ENCODE data around the gene MSANTD3.
A peak's percentile ranks its signal among the peaks of the same experiment; 100 is the strongest.

MSANTD3 gene

DNA sequence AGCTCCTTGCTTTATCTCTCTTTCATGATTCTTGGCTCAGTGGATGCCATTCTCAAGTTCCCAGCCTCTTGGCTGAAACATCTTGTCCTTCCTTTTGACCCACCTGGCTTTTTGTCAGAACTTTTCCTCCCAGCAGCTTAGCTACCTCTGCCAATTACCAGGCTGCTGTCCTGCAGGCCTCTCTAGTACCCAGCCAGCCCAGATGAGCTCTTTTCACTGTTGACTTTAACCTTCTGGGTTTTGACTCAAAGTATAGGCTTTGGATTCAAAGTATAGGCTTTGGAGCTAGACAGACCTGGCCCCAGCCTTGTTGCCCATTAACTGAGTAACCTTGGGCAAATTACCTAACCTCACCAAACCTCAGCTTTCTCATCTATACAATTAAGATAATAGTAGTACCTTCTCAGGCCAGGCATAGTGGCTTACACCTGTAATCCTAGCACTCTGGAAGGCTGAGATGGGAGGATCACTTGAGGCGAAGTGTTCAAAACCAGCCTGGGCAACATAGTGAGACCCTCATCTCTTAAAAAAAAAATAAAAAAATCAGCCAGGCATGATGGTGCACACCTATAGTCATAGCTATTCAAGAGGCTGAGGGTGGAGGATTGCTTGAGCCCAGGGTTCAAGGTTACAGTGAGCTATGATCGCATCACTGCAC lies 39.4 kb downstream of the MSANTD3 start:
- no peak overlapping the region for H2AFZ ChIP-seq (ENCODE audit: low read length)
- DNase-seq = no peak
- no peak overlapping the region for H3K4me2 ChIP-seq (ENCODE audit: low read depth, low read length)
- no peaks in the 10 kb centered on the region for H3F3A ChIP-seq (ENCODE audit: insufficient read depth, low read length)
- H3K27ac ChIP-seq (ENCODE audit: low read length) = no peak overlapping the region
- no peak for TF ChIP-seq EZH2 (optimal IDR thresholded peaks at IDR 0.05; ENCODE audit: low read depth, low read length)
- TF ChIP-seq, protein P1, sequence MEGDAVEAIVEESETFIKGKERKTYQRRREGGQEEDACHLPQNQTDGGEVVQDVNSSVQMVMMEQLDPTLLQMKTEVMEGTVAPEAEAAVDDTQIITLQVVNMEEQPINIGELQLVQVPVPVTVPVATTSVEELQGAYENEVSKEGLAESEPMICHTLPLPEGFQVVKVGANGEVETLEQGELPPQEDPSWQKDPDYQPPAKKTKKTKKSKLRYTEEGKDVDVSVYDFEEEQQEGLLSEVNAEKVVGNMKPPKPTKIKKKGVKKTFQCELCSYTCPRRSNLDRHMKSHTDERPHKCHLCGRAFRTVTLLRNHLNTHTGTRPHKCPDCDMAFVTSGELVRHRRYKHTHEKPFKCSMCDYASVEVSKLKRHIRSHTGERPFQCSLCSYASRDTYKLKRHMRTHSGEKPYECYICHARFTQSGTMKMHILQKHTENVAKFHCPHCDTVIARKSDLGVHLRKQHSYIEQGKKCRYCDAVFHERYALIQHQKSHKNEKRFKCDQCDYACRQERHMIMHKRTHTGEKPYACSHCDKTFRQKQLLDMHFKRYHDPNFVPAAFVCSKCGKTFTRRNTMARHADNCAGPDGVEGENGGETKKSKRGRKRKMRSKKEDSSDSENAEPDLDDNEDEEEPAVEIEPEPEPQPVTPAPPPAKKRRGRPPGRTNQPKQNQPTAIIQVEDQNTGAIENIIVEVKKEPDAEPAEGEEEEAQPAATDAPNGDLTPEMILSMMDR (IDR thresholded peaks at IDR 0.05; ENCODE audit: low read length) = no peak
- no peak for TF ChIP-seq EZH2phosphoT487 (IDR thresholded peaks at IDR 0.05; ENCODE audit: low read length)
- H3K4me1 ChIP-seq (ENCODE audit: low read length) = no peaks in the 10 kb centered on the region
- no peaks in the 10 kb centered on the region for H3K9me2 ChIP-seq (replicated peaks; ENCODE audit: insufficient read depth, low read length)
- H3K27me3 ChIP-seq (replicated peaks; ENCODE audit: insufficient read depth, low read length) = no peaks in the 10 kb centered on the region
- H3K4me3 ChIP-seq (ENCODE audit: low read length) = no peak overlapping the region
- H3K36me3 ChIP-seq (replicated peaks; ENCODE audit: insufficient read depth, low read length) = no peaks in the 10 kb centered on the region
- no peaks in the 10 kb centered on the region for H3K9me3 ChIP-seq (replicated peaks; ENCODE audit: insufficient read depth, low read length)
- H3K79me2 ChIP-seq (ENCODE audit: low read length) = no peaks in the 10 kb centered on the region
- H4K20me1 ChIP-seq (ENCODE audit: insufficient read depth, low read length) = no peaks in the 10 kb centered on the region
- H3K9ac ChIP-seq (ENCODE audit: low read length) = no peak overlapping the region

DNA sequence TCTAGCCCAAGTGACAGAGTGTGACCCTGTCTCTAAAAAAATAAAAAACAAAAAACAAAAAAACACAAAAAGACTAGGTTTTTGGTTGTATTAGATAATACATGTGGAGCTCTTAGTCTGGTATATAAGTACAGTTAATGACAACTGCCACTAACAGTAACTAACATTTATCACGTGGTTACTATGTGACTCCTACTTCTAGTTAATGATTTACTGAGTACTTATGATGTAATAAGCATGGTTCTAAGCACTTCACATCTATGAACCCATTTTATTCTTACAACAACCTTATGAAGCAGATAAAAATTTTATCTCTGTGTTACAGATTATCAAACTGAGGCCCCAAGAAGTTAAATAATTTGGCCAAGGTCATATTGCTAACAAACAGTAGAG lies 39.9 kb downstream of the MSANTD3 start:
- Histone ChIP-seq H3F3A (ENCODE audit: insufficient read depth, low read length) (no peaks in the 10 kb centered on the region), H3K9me2 (replicated peaks; ENCODE audit: insufficient read depth, low read length) (no peaks in the 10 kb centered on the region), H3K9ac (ENCODE audit: low read length) (no peak overlapping the region), H3K4me2 (ENCODE audit: low read depth, low read length) (no peak overlapping the region), H3K27ac (ENCODE audit: low read length) (no peak overlapping the region), H3K79me2 (ENCODE audit: low read length) (no peaks in the 10 kb centered on the region), H3K4me3 (ENCODE audit: low read length) (no peak overlapping the region), H3K27me3 (replicated peaks; ENCODE audit: insufficient read depth, low read length) (no peaks in the 10 kb centered on the region), H3K4me1 (ENCODE audit: low read length) (no peaks in the 10 kb centered on the region), H2AFZ (ENCODE audit: low read length) (no peak overlapping the region), H3K36me3 (replicated peaks; ENCODE audit: insufficient read depth, low read length) (no peaks in the 10 kb centered on the region), H3K9me3 (replicated peaks; ENCODE audit: insufficient read depth, low read length) (no peaks in the 10 kb centered on the region), H4K20me1 (ENCODE audit: insufficient read depth, low read length) (no peaks in the 10 kb centered on the region)
- DNase-seq = no peak
- TF ChIP-seq EZH2 (optimal IDR thresholded peaks at IDR 0.05; ENCODE audit: low read depth, low read length) (no peak), EZH2phosphoT487 (IDR thresholded peaks at IDR 0.05; ENCODE audit: low read length) (no peak)
- TF ChIP-seq, protein P1 (IDR thresholded peaks at IDR 0.05; ENCODE audit: low read length) = no peak

- no peaks in the 10 kb centered on the region for H3K9me3 ChIP-seq (replicated peaks; ENCODE audit: insufficient read depth, low read length)
- H3K4me1 ChIP-seq (ENCODE audit: low read length) = no peaks in the 10 kb centered on the region
- no peaks in the 10 kb centered on the region for H4K20me1 ChIP-seq (ENCODE audit: insufficient read depth, low read length)
- H3K4me3 ChIP-seq (ENCODE audit: low read length) = no peak overlapping the region
- no peak overlapping the region for H3K9ac ChIP-seq (ENCODE audit: low read length)
- TF ChIP-seq EZH2phosphoT487 (IDR thresholded peaks at IDR 0.05; ENCODE audit: low read length) = no peak
- no peaks in the 10 kb centered on the region for H3K36me3 ChIP-seq (replicated peaks; ENCODE audit: insufficient read depth, low read length)
- H3K9me2 ChIP-seq (replicated peaks; ENCODE audit: insufficient read depth, low read length) = no peaks in the 10 kb centered on the region
- no peak overlapping the region for H2AFZ ChIP-seq (ENCODE audit: low read length)
- H3K27me3 ChIP-seq (replicated peaks; ENCODE audit: insufficient read depth, low read length) = no peaks in the 10 kb centered on the region
- H3F3A ChIP-seq (ENCODE audit: insufficient read depth, low read length) = no peaks in the 10 kb centered on the region
- no peak overlapping the region for H3K27ac ChIP-seq (ENCODE audit: low read length)
- no peaks in the 10 kb centered on the region for H3K79me2 ChIP-seq (ENCODE audit: low read length)
- DNase-seq = no peak
- no peak overlapping the region for H3K4me2 ChIP-seq (ENCODE audit: low read depth, low read length)
These were observed 41.1 kb downstream of the MSANTD3 start for GRCh38 chr9:100468041-100468440.

DNA sequence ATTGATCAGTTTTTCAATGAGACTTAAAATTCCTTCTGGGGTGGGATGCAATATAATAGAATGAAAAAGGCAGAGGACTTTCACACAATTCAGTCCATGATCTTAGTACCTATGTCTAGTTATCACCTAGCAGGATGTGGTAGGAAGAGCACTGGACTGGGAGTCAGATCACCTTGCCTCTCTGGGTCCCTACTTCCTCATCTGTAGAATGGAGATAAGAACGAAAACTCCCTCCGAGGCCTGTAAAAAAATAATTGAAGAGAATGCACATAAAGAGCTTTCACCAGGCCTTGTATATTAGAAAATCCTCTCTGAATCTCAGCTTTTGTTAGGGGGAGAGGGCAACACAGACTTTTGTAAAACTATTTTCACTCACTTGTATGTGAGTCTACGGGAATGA lies 45.3 kb downstream of the MSANTD3 start:
- H3K27ac ChIP-seq (ENCODE audit: low read length) = no peak overlapping the region
- no peak for TF ChIP-seq EZH2 (optimal IDR thresholded peaks at IDR 0.05; ENCODE audit: low read depth, low read length)
- TF ChIP-seq EZH2phosphoT487 (IDR thresholded peaks at IDR 0.05; ENCODE audit: low read length) = no peak
- peaks cover 17% of the 10 kb centered on the region; the same call in 1 of the 2 replicates for H3K79me2 ChIP-seq (ENCODE audit: low read length)
- no peaks in the 10 kb centered on the region for H4K20me1 ChIP-seq (ENCODE audit: insufficient read depth, low read length)
- no peak for DNase-seq
- H3K4me2 ChIP-seq (ENCODE audit: low read depth, low read length) = peak overlapping the region; percentile 56; the same call in 1 of the 2 replicates
- H3K9me2 ChIP-seq (replicated peaks; ENCODE audit: insufficient read depth, low read length) = no peaks in the 10 kb centered on the region
- 0 out of 2 replicates have a peak overlapping the region, but pooled peaks have one; percentile 32 for H3K4me3 ChIP-seq (ENCODE audit: low read length)
- no peaks in the 10 kb centered on the region for H3K9me3 ChIP-seq (replicated peaks; ENCODE audit: insufficient read depth, low read length)
- H3K4me1 ChIP-seq (ENCODE audit: low read length) = peaks cover 6% of the 10 kb centered on the region; the same call in 1 of the 2 replicates
- no peaks in the 10 kb centered on the region for H3K36me3 ChIP-seq (replicated peaks; ENCODE audit: insufficient read depth, low read length)
- H3K27me3 ChIP-seq (replicated peaks; ENCODE audit: insufficient read depth, low read length) = no peaks in the 10 kb centered on the region
- H2AFZ ChIP-seq (ENCODE audit: low read length) = peak overlapping the region; percentile 45; the same call in 1 of the 2 replicates
- H3K9ac ChIP-seq (ENCODE audit: low read length) = no peak overlapping the region
- no peaks in the 10 kb centered on the region for H3F3A ChIP-seq (ENCODE audit: insufficient read depth, low read length)

All from MM.1S (cell line).